SIG-M5 (cell line): ENCODE results near the gene CBX7.

Experiments used
- DNase-seq: peaks from one replicate; lab custom pipeline; 2025; lab: John Stamatoyannopoulos, UW

CBX7 gene

GRCh38 chr22:39147335-39148025 lies 5.0 kb downstream of the CBX7 start:
- DNase-seq: no peak

- DNase-seq: no peak
Observed at GRCh38 chr22:39146256-39147101, 6.0 kb downstream of the CBX7 start.

- no peak for DNase-seq
Observed at GRCh38 chr22:39144101-39144767, 8.2 kb downstream of the CBX7 start.

GRCh38 chr22:39142088-39142680 lies 10.3 kb downstream of the CBX7 start:
- DNase-seq: no peak

- DNase-seq: no peak
Observed at GRCh38 chr22:39139933-39140332, 12.5 kb downstream of the CBX7 start.

GRCh38 chr22:39138357-39138997 lies 14.0 kb downstream of the CBX7 start:
- no peak for DNase-seq

- no peak for DNase-seq
Observed at GRCh38 chr22:39136317-39136716, 16.2 kb downstream of the CBX7 start.

GRCh38 chr22:39135092-39135896 lies 17.2 kb downstream of the CBX7 start:
- no peak for DNase-seq

- DNase-seq: no peak
Observed at GRCh38 chr22:39134366-39135091, 18.0 kb downstream of the CBX7 start.

GRCh38 chr22:39133871-39134270 lies 18.6 kb downstream of the CBX7 start:
- no peak for DNase-seq

- DNase-seq: no peak
Observed at GRCh38 chr22:39132871-39133524, 19.5 kb downstream of the CBX7 start.

- DNase-seq: no peak
Observed at GRCh38 chr22:39132281-39132680, 20.2 kb downstream of the CBX7 start.

- DNase-seq: no peak
Observed at GRCh38 chr22:39130892-39131855, 21.3 kb downstream of the CBX7 start.

GRCh38 chr22:39130152-39130704 lies 22.3 kb downstream of the CBX7 start:
- no peak for DNase-seq

- DNase-seq: no peak
Observed at GRCh38 chr22:39129746-39130145, 22.7 kb downstream of the CBX7 start.

- DNase-seq: no peak
Observed at GRCh38 chr22:39129081-39129480, 23.4 kb downstream of the CBX7 start.

- DNase-seq: no peak
Observed at GRCh38 chr22:39128508-39128907, 24.0 kb downstream of the CBX7 start.

- no peak for DNase-seq
Observed at GRCh38 chr22:39125622-39126021, 26.9 kb downstream of the CBX7 start.
